Uterus (tissue), 2 donors: ENCODE results near the gene SH2B2.

ENCODE experiments used
- CTCF ChIP-seq, 4 experiments: fragments of 200-600 bp in 2 of 4; fragments of 450-650 bp in 2 of 4; sonication (generic) in 2 of 4; IDR thresholded peaks; one replicate each; pipeline ENCODE4 v1.5.1; 2016 to 2019; ENCODE audit warnings: antibody characterized with exemption in 4 of 4, mild to moderate bottlenecking in 2 of 4, moderate library complexity in 1 of 4
- POLR2A ChIP-seq, 2 donors: fragments of 450-650 bp; IDR thresholded peaks; one replicate each; pipeline ENCODE4 v1.6.1; 2016; ENCODE audit warnings: antibody characterized with exemption in 2 of 2, mild to moderate bottlenecking in 1 of 2, moderate library complexity in 1 of 2

- TF ChIP-seq POLR2A (IDR thresholded peaks at IDR 0.05) (no peak), CTCF (IDR thresholded peaks at IDR 0.05) (no peak)
These were observed 15.4 kb upstream of the SH2B2 start for GRCh38 chr7:102271158-102271798.
